CD8-positive, alpha-beta memory T cell (primary cell): ENCODE data around the gene WDFY2. TPM values are rescaled to one million over a fixed set of nuclear protein-coding genes. Genes with fewer than 3 reads are reported as not detected.

Experiments
- CTCF ChIA-PET: fragments of 350-600 bp; sonication (Branson Sonifier 250); formaldehyde crosslinking; loops from one replicate; lab custom pipeline; 2021; ENCODE audit warnings: antibody characterized with exemption; lab: Charles Lee
- POLR2A ChIA-PET: fragments of 350-600 bp; sonication (Branson Sonifier 250); formaldehyde crosslinking; loops from one replicate; lab custom pipeline; 2021; ENCODE audit warnings: antibody characterized with exemption; lab: Charles Lee
- DNase-seq, 5 donors: peaks; one replicate each; pipeline versions ENCODE4 v3.0.0 to v3.0.0-alpha.2; 2020 to 2022; ENCODE audit warnings: mixed read lengths in 1 of 5
- H3K27ac ChIP-seq: one replicate; pipeline ENCODE4 v1.7.0; 2013; ENCODE audit warnings: low read depth, mild to moderate bottlenecking, low read length, moderate library complexity
- H3K27me3 ChIP-seq: 2 replicates; pipeline ENCODE4 v1.7.0; 2013; ENCODE audit warnings: low read length, mild to moderate bottlenecking; ENCODE audit not compliant: insufficient read depth, poor library complexity, severe bottlenecking
- H3K36me3 ChIP-seq: 2 replicates; pipeline ENCODE4 v1.7.0; 2013; ENCODE audit warnings: mild to moderate bottlenecking, low read length, moderate library complexity; ENCODE audit not compliant: insufficient read depth
- H3K4me1 ChIP-seq: 2 replicates; pipeline ENCODE4 v1.7.0; 2013; ENCODE audit warnings: mild to moderate bottlenecking, low read length, moderate library complexity; ENCODE audit not compliant: insufficient read depth
- H3K4me3 ChIP-seq: 2 replicates; pipeline ENCODE4 v1.7.0; 2013; ENCODE audit warnings: mild to moderate bottlenecking, low read length
- H3K9me3 ChIP-seq: 2 replicates; pipeline ENCODE4 v1.7.0; 2013; ENCODE audit warnings: mild to moderate bottlenecking, low read length
- H3K27ac Mint-ChIP-seq, 8 donors: one replicate each; pipeline ENCODE4 v1.8.0; 2020 to 2021; ENCODE audit warnings: mixed read lengths in 8 of 8, mild to moderate bottlenecking in 6 of 8, inconsistent platforms in 3 of 8, moderate library complexity in 3 of 8
- H3K27me3 Mint-ChIP-seq, 2 donors: one replicate each; pipeline ENCODE4 v1.8.0; 2020 to 2021; ENCODE audit warnings: mixed read lengths in 2 of 2, mild to moderate bottlenecking in 1 of 2, moderate library complexity in 1 of 2
- H3K36me3 Mint-ChIP-seq, 3 donors: one replicate each; pipeline ENCODE4 v1.8.0; 2020 to 2021; ENCODE audit warnings: mixed read lengths in 3 of 3, inconsistent platforms in 1 of 3, mild to moderate bottlenecking in 1 of 3
- H3K4me1 Mint-ChIP-seq, 3 donors: one replicate each; pipeline ENCODE4 v1.8.0; 2020 to 2021; ENCODE audit warnings: mixed read lengths in 3 of 3, inconsistent platforms in 1 of 3, mild to moderate bottlenecking in 1 of 3
- H3K4me3 Mint-ChIP-seq, 7 donors: one replicate each; pipeline ENCODE4 v1.8.0; 2020 to 2021; ENCODE audit warnings: mixed read lengths in 7 of 7, mild to moderate bottlenecking in 6 of 7, moderate library complexity in 4 of 7, inconsistent platforms in 2 of 7
- H3K9me3 Mint-ChIP-seq, 5 donors: one replicate each; pipeline ENCODE4 v1.8.0; 2020 to 2022; ENCODE audit warnings: mixed read lengths in 5 of 5, mild to moderate bottlenecking in 3 of 5, moderate library complexity in 2 of 5, inconsistent platforms in 1 of 5
- polyA plus RNA-seq: library from polyadenylated mRNA; unstranded; fragments of 300-500 nt; fragmentation: Illumina TruSeq; gene quantifications from one replicate; pipeline ENCODE4 v1.2.3, GENCODE V29; 2021
- total RNA-seq, 2 experiments: library from RNA; stranded (reverse); gene quantifications; one replicate each; pipeline ENCODE4 v1.2.3, GENCODE V29; 2021

The WDFY2 gene
- total and polyA plus RNA-seq, 3 experiments from 2014 or later, result 3.9 to 7.1 (median 6.1) TPM

GRCh38 chr13:51780099-51780498, 195.8 kb downstream of the WDFY2 start:
- H3K9me3 Mint-ChIP-seq, result no peaks in the 10 kb centered on the region
- peaks cover 0 to 3% (median 1%) of the 10 kb centered on the region in 3 donors for H3K4me1 Mint-ChIP-seq
- H3K27me3 Mint-ChIP-seq, result peaks cover 0 to 1% of the 10 kb centered on the region in 2 donors
- Histone ChIP-seq H3K27me3 (no peaks in the 10 kb centered on the region), H3K27ac (no peak overlapping the region), H3K4me3 (no peak overlapping the region), H3K9me3 (no peaks in the 10 kb centered on the region), H3K36me3 (no peaks in the 10 kb centered on the region), H3K4me1 (no peaks in the 10 kb centered on the region)
- no peak overlapping the region for H3K4me3 Mint-ChIP-seq
- ChIA-PET CTCF (no interaction called here), POLR2A (interaction anchor here (0.7 kb wide), 1 partner anchor 19 kb away, joined by 3 read pairs; no protein-coding TSS in a partner anchor)
- DNase-seq, result no peak
- peak overlapping the region in 1 of 8 donors; percentile 41 for H3K27ac Mint-ChIP-seq
- peaks cover 0 to 34% (median 14%) of the 10 kb centered on the region in 3 donors for H3K36me3 Mint-ChIP-seq

- CTCF ChIA-PET, result no interaction called here
- no peak overlapping the region for H3K4me3 ChIP-seq
- H3K27me3 Mint-ChIP-seq, result peaks cover 0 to 1% of the 10 kb centered on the region in 2 donors
- peaks cover 0 to 3% (median 1%) of the 10 kb centered on the region in 3 donors for H3K4me1 Mint-ChIP-seq
- no peaks in the 10 kb centered on the region for H3K36me3 ChIP-seq
- H3K4me3 Mint-ChIP-seq, result no peak overlapping the region
- H3K27ac ChIP-seq, result no peak overlapping the region
- POLR2A ChIA-PET, result no interaction called here
- peaks cover 0 to 43% (median 21%) of the 10 kb centered on the region in 3 donors for H3K36me3 Mint-ChIP-seq
- H3K27me3 ChIP-seq, result no peaks in the 10 kb centered on the region
- H3K9me3 ChIP-seq, result no peaks in the 10 kb centered on the region
- no peaks in the 10 kb centered on the region for H3K4me1 ChIP-seq
- no peak for DNase-seq
- no peak overlapping the region for H3K27ac Mint-ChIP-seq
- no peaks in the 10 kb centered on the region for H3K9me3 Mint-ChIP-seq
These were observed 197.2 kb downstream of the WDFY2 start for GRCh38 chr13:51781246-51782022.

GRCh38 chr13:51782026-51782710, 197.9 kb downstream of the WDFY2 start:
- no peaks in the 10 kb centered on the region for H3K9me3 Mint-ChIP-seq
- H3K27me3 Mint-ChIP-seq, result peaks cover 0 to 1% of the 10 kb centered on the region in 2 donors
- ChIA-PET POLR2A (no interaction called here), CTCF (no interaction called here)
- no peaks in the 10 kb centered on the region for H3K9me3 ChIP-seq
- no peak overlapping the region for H3K27ac Mint-ChIP-seq
- no peaks in the 10 kb centered on the region for H3K36me3 ChIP-seq
- H3K4me3 ChIP-seq, result no peak overlapping the region
- H3K4me1 ChIP-seq, result no peaks in the 10 kb centered on the region
- no peak for DNase-seq
- peaks cover 0 to 3% (median 1%) of the 10 kb centered on the region in 3 donors for H3K4me1 Mint-ChIP-seq
- H3K27ac ChIP-seq, result no peak overlapping the region
- no peaks in the 10 kb centered on the region for H3K27me3 ChIP-seq
- H3K4me3 Mint-ChIP-seq, result no peak overlapping the region
- peaks cover 0 to 46% (median 26%) of the 10 kb centered on the region in 3 donors for H3K36me3 Mint-ChIP-seq

GRCh38 chr13:51783428-51784094, 199.3 kb downstream of the WDFY2 start:
- H3K27me3 ChIP-seq, result no peaks in the 10 kb centered on the region
- peaks cover 0 to 1% of the 10 kb centered on the region in 2 donors for H3K27me3 Mint-ChIP-seq
- peaks cover 0 to 49% (median 26%) of the 10 kb centered on the region in 3 donors for H3K36me3 Mint-ChIP-seq
- H3K27ac ChIP-seq, result no peak overlapping the region
- H3K27ac Mint-ChIP-seq, result no peak overlapping the region
- H3K4me1 Mint-ChIP-seq, result peaks cover 0 to 3% (median 1%) of the 10 kb centered on the region in 3 donors
- POLR2A ChIA-PET, result no interaction called here
- no peaks in the 10 kb centered on the region for H3K4me1 ChIP-seq
- no peaks in the 10 kb centered on the region for H3K9me3 ChIP-seq
- CTCF ChIA-PET, result interaction anchor here (1.7 kb wide), 1 partner anchor 14 kb away, joined by 4 read pairs; no protein-coding TSS in a partner anchor
- no peak overlapping the region for H3K4me3 ChIP-seq
- no peaks in the 10 kb centered on the region for H3K36me3 ChIP-seq
- H3K9me3 Mint-ChIP-seq, result no peaks in the 10 kb centered on the region
- no peak overlapping the region for H3K4me3 Mint-ChIP-seq
- no peak for DNase-seq

GRCh38 chr13:51784097-51784496, 199.8 kb downstream of the WDFY2 start:
- Mint-ChIP-seq H3K4me3 (no peak overlapping the region), H3K9me3 (no peaks in the 10 kb centered on the region), H3K4me1 (peaks cover 0 to 3% (median 1%) of the 10 kb centered on the region in 3 donors), H3K27ac (no peak overlapping the region), H3K27me3 (peaks cover 0 to 1% of the 10 kb centered on the region in 2 donors), H3K36me3 (peaks cover 3 to 49% (median 25%) of the 10 kb centered on the region in 3 donors)
- H3K27ac ChIP-seq, result no peak overlapping the region
- no peak overlapping the region for H3K4me3 ChIP-seq
- no peaks in the 10 kb centered on the region for H3K27me3 ChIP-seq
- no peaks in the 10 kb centered on the region for H3K4me1 ChIP-seq
- ChIA-PET CTCF (interaction anchor here (1.7 kb wide), 1 partner anchor 14 kb away, joined by 4 read pairs; no protein-coding TSS in a partner anchor), POLR2A (no interaction called here)
- H3K9me3 ChIP-seq, result no peaks in the 10 kb centered on the region
- DNase-seq, result no peak
- H3K36me3 ChIP-seq, result no peaks in the 10 kb centered on the region

GRCh38 chr13:51785712-51786424, 201.6 kb downstream of the WDFY2 start:
- DNase-seq, result no peak
- no peaks in the 10 kb centered on the region for H3K27me3 ChIP-seq
- peaks cover 13 to 53% (median 23%) of the 10 kb centered on the region in 3 donors for H3K36me3 Mint-ChIP-seq
- H3K27ac ChIP-seq, result no peak overlapping the region
- ChIA-PET CTCF (no interaction called here), POLR2A (no interaction called here)
- peak overlapping the region in 2 of 8 donors; percentile 33 to 63 for H3K27ac Mint-ChIP-seq
- H3K4me1 Mint-ChIP-seq, result peaks cover 0 to 1% (median 0%) of the 10 kb centered on the region in 3 donors
- H3K9me3 Mint-ChIP-seq, result no peaks in the 10 kb centered on the region
- no peak overlapping the region for H3K4me3 Mint-ChIP-seq
- no peaks in the 10 kb centered on the region for H3K4me1 ChIP-seq
- H3K36me3 ChIP-seq, result no peaks in the 10 kb centered on the region
- H3K9me3 ChIP-seq, result no peaks in the 10 kb centered on the region
- H3K4me3 ChIP-seq, result no peak overlapping the region
- no peaks in the 10 kb centered on the region for H3K27me3 Mint-ChIP-seq

- peaks cover 1% of the 10 kb centered on the region for H3K36me3 ChIP-seq
- Mint-ChIP-seq H3K9me3 (no peaks in the 10 kb centered on the region), H3K36me3 (peaks cover 13 to 56% (median 23%) of the 10 kb centered on the region in 3 donors), H3K4me1 (peaks cover 0 to 1% (median 0%) of the 10 kb centered on the region in 3 donors), H3K4me3 (no peak overlapping the region), H3K27ac (peak overlapping the region in 1 of 8 donors; percentile 42), H3K27me3 (no peaks in the 10 kb centered on the region)
- no peaks in the 10 kb centered on the region for H3K4me1 ChIP-seq
- H3K27ac ChIP-seq, result no peak overlapping the region
- no peaks in the 10 kb centered on the region for H3K9me3 ChIP-seq
- H3K27me3 ChIP-seq, result no peaks in the 10 kb centered on the region
- ChIA-PET CTCF (interaction anchor here (1.0 kb wide), 1 partner anchor 13 kb away, joined by 3 read pairs; no protein-coding TSS in a partner anchor), POLR2A (no interaction called here)
- no peak for DNase-seq
- no peak overlapping the region for H3K4me3 ChIP-seq
These were observed 202.4 kb downstream of the WDFY2 start for GRCh38 chr13:51786425-51787265.
